K562 (cell line): ENCODE results near the gene TMEM178A. TPM values are rescaled to one million over a fixed set of nuclear protein-coding genes. Genes with fewer than 3 reads are reported as not detected.

Experiments used
- ATAC-seq: fragments of 200-7000 bp; cut with Tn5 transposase; 3 replicates; pipeline ENCODE4 v1.9.1; 2020; ENCODE audit warnings: moderate library complexity
- BruUV-seq: library from RNA; stranded (reverse); fragments of 400-500 nt; replicated peaks from 2 replicates; lab custom pipeline; 2021; lab: Mats Ljungman, UMichigan
- CTCF ChIA-PET: fragments of 300-600 bp; formaldehyde crosslinking; extraction: SDS; loops from one replicate; lab custom pipeline; 2021; ENCODE audit warnings: low intra/inter-chr PET ratio; lab: Yijun Ruan, JAX
- POLR2A ChIA-PET: fragments of 300-600, 350-650 bp; sonication (Branson Sonifier 250); formaldehyde crosslinking; extraction: SDS; loops from one replicate; lab custom pipeline; 2021; ENCODE audit warnings: antibody characterized with exemption, inconsistent platforms; lab: Yijun Ruan, JAX
- DNase-seq, 4 experiments: peaks; one replicate each; pipeline versions ENCODE4 v3.0.0 to v3.0.0-alpha.2; 2011 to 2018; ENCODE audit warnings: low spot score in 3 of 4, mixed read lengths in 3 of 4; ENCODE audit errors: extremely low read depth in 1 of 4
- FAIRE-seq: peaks from 2 replicates; lab custom pipeline; 2011; peaks lifted over from hg19 to GRCh38; lab: Jason Lieb, UNC
- H2AFZ ChIP-seq: 2 replicates; pipeline ENCODE4 v1.6.0; 2011; ENCODE audit warnings: low read depth, low read length, control low read depth, inconsistent platforms
- H3K27ac ChIP-seq: fragments of 200-600 bp; 3 replicates; pipeline ENCODE4 v1.8.0; 2011; ENCODE audit warnings: low read depth, mild to moderate bottlenecking, control low read depth, inconsistent platforms, low read length, moderate library complexity, mixed read lengths; ENCODE audit errors: extremely low read depth
- H3K27me3 ChIP-seq, 2 experiments: fragments of 300-600 bp in 1 of 2; 2 replicates in 1 of 2; 3 replicates in 1 of 2; pipeline versions ENCODE4 v1.6.0 to v1.8.0; 2011; ENCODE audit warnings: inconsistent platforms in 2 of 2, low read length in 2 of 2, mild to moderate bottlenecking in 1 of 2, mixed read lengths in 1 of 2, moderate library complexity in 1 of 2; ENCODE audit not compliant: control insufficient read depth in 2 of 2, insufficient read depth in 2 of 2
- H3K36me3 ChIP-seq: fragments of 300-600 bp; 3 replicates; pipeline ENCODE4 v1.8.0; 2011; ENCODE audit warnings: mild to moderate bottlenecking, low read length, inconsistent platforms; ENCODE audit not compliant: control insufficient read depth, insufficient read depth
- H3K4me1 ChIP-seq, 2 experiments: fragments of 200-600 bp in 1 of 2; replicated peaks in 1 of 2; 2 replicates in 1 of 2; 3 replicates in 1 of 2; pipeline versions ENCODE4 v1.5.1 to v1.8.0; 2011; ENCODE audit warnings: inconsistent platforms in 2 of 2, low read length in 2 of 2, mild to moderate bottlenecking in 1 of 2, mixed read lengths in 1 of 2, moderate library complexity in 1 of 2; ENCODE audit not compliant: control insufficient read depth in 2 of 2, insufficient read depth in 2 of 2
- H3K4me2 ChIP-seq: 2 replicates; pipeline ENCODE4 v1.6.1; 2011; ENCODE audit warnings: low read length, control low read depth, inconsistent platforms, mixed read lengths; ENCODE audit not compliant: insufficient read depth
- H3K4me3 ChIP-seq: fragments of 200-600 bp; sonication (generic), shearing (Covaris generic); 2 replicates; pipeline ENCODE4 v1.5.1; 2016; ENCODE audit warnings: control low read depth, inconsistent platforms
- H3K79me2 ChIP-seq: fragments of 200-600 bp; 3 replicates; pipeline ENCODE4 v1.8.0; 2011; ENCODE audit warnings: low read length, inconsistent platforms; ENCODE audit not compliant: control insufficient read depth, insufficient read depth
- H3K9ac ChIP-seq, 2 experiments: 2 replicates each; pipeline versions ENCODE4 v1.6.0 to v1.6.1; 2011; ENCODE audit warnings: low read depth in 2 of 2, low read length in 2 of 2, control low read depth in 1 of 2, inconsistent platforms in 1 of 2, mild to moderate bottlenecking in 1 of 2, mixed read lengths in 1 of 2; ENCODE audit not compliant: insufficient read depth in 1 of 2
- H3K9me1 ChIP-seq: one replicate; pipeline ENCODE4 v1.6.0; 2011; ENCODE audit warnings: inconsistent platforms, mild to moderate bottlenecking, low read length, moderate library complexity; ENCODE audit not compliant: control insufficient read depth, insufficient read depth
- H3K9me3 ChIP-seq: replicated peaks from 2 replicates; pipeline ENCODE4 v1.5.1; 2011; ENCODE audit warnings: low read depth, low read length, inconsistent platforms; ENCODE audit not compliant: control insufficient read depth, insufficient read depth
- H4K20me1 ChIP-seq: replicated peaks from 2 replicates; pipeline ENCODE4 v1.6.1; 2011; ENCODE audit warnings: low read length, inconsistent platforms, mixed read lengths; ENCODE audit not compliant: control insufficient read depth, insufficient read depth
- COPS2 ChIP-seq: fragments of 450-650 bp; conservative IDR thresholded peaks from 2 replicates; pipeline ENCODE4 v1.6.1; 2016; ENCODE audit warnings: mild to moderate bottlenecking, moderate library complexity
- KLF10 ChIP-seq: fragments of 250-450 bp; sonication (Bioruptor Pico); IDR thresholded peaks from 2 replicates; pipeline ENCODE4 v1.6.1; 2021; ENCODE audit warnings: matching md5 sums
- LARP7 ChIP-seq: fragments of 450-650 bp; IDR thresholded peaks from 2 replicates; pipeline ENCODE4 v1.6.1; 2016
- MYNN ChIP-seq, 2 experiments: sonication (generic); formaldehyde crosslinking in 1 of 2; IDR thresholded peaks; 2 replicates each; pipeline versions ENCODE4 v1.5.0 to v1.6.1; 2016 to 2020; ENCODE audit warnings: antibody characterized with exemption in 1 of 2, missing genetic modification reagents in 1 of 2
- NR2F6 ChIP-seq: fragments of 450-650 bp; formaldehyde crosslinking; IDR thresholded peaks from 2 replicates; pipeline ENCODE4 v1.4.0; 2020; ENCODE audit warnings: mild to moderate bottlenecking
- SAP30 ChIP-seq: fragments of 200-600 bp; sonication (generic); IDR thresholded peaks from 2 replicates; pipeline ENCODE4 v1.6.1; 2012; ENCODE audit warnings: borderline replicate concordance, low read depth, mild to moderate bottlenecking, moderate library complexity, low read length, control low read depth, inconsistent platforms; ENCODE audit not compliant: insufficient read depth, poor library complexity, severe bottlenecking
- SREBF2 ChIP-seq: sonication (generic); formaldehyde crosslinking; IDR thresholded peaks from 2 replicates; pipeline ENCODE4 v1.4.0; 2020; ENCODE audit warnings: mild to moderate bottlenecking, missing genetic modification reagents
- TAL1 ChIP-seq: fragments of 450-650 bp; IDR thresholded peaks from 2 replicates; pipeline ENCODE4 v1.6.1; 2016; ENCODE audit warnings: mild to moderate bottlenecking
- TSC22D4 ChIP-seq: fragments of 450-650 bp; IDR thresholded peaks from 2 replicates; pipeline ENCODE4 v1.6.1; 2016; ENCODE audit warnings: missing genetic modification characterization, missing biosample characterization, control low read depth
- ZNF778 ChIP-seq: fragments of 450-650 bp; formaldehyde crosslinking; IDR thresholded peaks from 2 replicates; pipeline ENCODE4 v1.4.0; 2020; ENCODE audit warnings: mild to moderate bottlenecking, moderate library complexity
- in situ Hi-C: fragments of 300-500 bp; cut with MboI; formaldehyde crosslinking; loops from 4 replicates; pipeline ENCODE4 v1.15.0; 2018; ENCODE audit warnings: inconsistent platforms, mixed read lengths
- intact Hi-C: fragments of 100-400 bp; cut with micrococcal nuclease; formaldehyde crosslinking; loops from 2 replicates; pipeline ENCODE4 v1.14.2; 2022
- polyA plus RNA-seq, 8 experiments: library from polyadenylated mRNA; depleted of rRNA in 4 of 8; stranded (reverse) in 5 of 8; unstranded in 3 of 8; fragments of >200 nt; fragmentation: Nextera tagmentation in 2 of 8; fragmentation: Illumina TruSeq in 1 of 8; extraction: Ambion mirVana in 2 of 8; extraction: Trizol in 1 of 8; gene quantifications; 2 replicates each; pipeline versions ENCODE4 v1.2.1 to v1.2.3, GENCODE V29; 2011 to 2014; ENCODE audit warnings: inconsistent platforms in 1 of 8, missing spikeins in 1 of 8
- total RNA-seq, 7 experiments: library from RNA; depleted of rRNA in 6 of 7; stranded (reverse); fragments of >200 nt in 6 of 7; fragmentation: Illumina TruSeq in 2 of 7; extraction: Trizol in 2 of 7; gene quantifications; 2 replicates each; pipeline versions ENCODE4 v1.2.1 to v1.2.3, GENCODE V29; 2011 to 2021; ENCODE audit warnings: low replicate concordance in 1 of 7
- TF ChIP-seq, protein P1 (sequence below): sonication (generic); formaldehyde crosslinking; IDR thresholded peaks from 2 replicates; pipeline ENCODE4 v1.9.0; 2022; ENCODE audit warnings: mild to moderate bottlenecking, missing genetic modification reagents
- TF ChIP-seq, protein P2 (sequence below): IDR thresholded peaks from 2 replicates; pipeline ENCODE4 v1.6.1; 2011; ENCODE audit warnings: borderline replicate concordance, low read depth, mild to moderate bottlenecking, moderate library complexity, low read length; ENCODE audit not compliant: insufficient read depth, poor library complexity, severe bottlenecking
- TF ChIP-seq, protein P3 (sequence below), 2 experiments: fragments of 450-650 bp; IDR thresholded peaks; 2 replicates each; pipeline ENCODE4 v1.6.1; 2016
- TF ChIP-seq, protein P4 (sequence below), 2 experiments: IDR thresholded peaks; 2 replicates each; pipeline ENCODE4 v1.6.1; 2011; ENCODE audit warnings: borderline replicate concordance in 1 of 2, control low read depth in 1 of 2, low read depth in 1 of 2, low read length in 1 of 2, mild to moderate bottlenecking in 1 of 2, mixed read lengths in 1 of 2, moderate library complexity in 1 of 2; ENCODE audit not compliant: insufficient read depth in 1 of 2, insufficient read length in 1 of 2, poor library complexity in 1 of 2, severe bottlenecking in 1 of 2; ENCODE audit errors: extremely low read depth in 1 of 2
- TF ChIP-seq, protein P5 (sequence below): fragments of 450-650 bp; IDR thresholded peaks from 2 replicates; pipeline ENCODE4 v1.6.1; 2016; ENCODE audit warnings: mild to moderate bottlenecking

TMEM178A gene
- total and polyA plus RNA-seq, 9 of the 15 experiments (the other 6 are each of a cell fraction or from before 2014, with no cell fraction given): 0.04 to 0.17 TPM; not detected in 7

DNA sequence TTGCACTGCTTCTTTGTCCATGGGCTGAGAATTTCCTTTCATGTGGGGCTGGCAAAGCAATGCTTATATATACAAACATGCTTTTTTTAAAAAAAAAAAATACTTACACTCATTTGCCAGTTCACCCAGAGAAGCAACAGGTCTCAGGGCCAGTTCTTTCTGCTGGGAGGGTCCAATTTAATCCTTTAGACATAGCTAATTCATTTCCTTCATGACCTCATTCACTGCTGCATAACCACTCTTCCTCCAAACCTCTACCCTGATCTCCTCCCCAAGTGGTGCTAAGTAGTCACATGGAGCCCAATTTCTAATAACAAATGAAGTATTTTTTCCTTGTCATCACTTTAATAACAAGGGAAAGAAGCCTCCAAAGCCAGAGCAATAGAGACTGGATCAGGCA, 17.1 kb upstream of the TMEM178A start:
- no peak for ATAC-seq
- H4K20me1 ChIP-seq: no peaks in the 10 kb centered on the region
- H3K9me3 ChIP-seq: no peaks in the 10 kb centered on the region
- H3K27me3 ChIP-seq: peaks cover 0 to 2% of the 10 kb centered on the region in 2 experiments; a peak in 3 of 5 replicates
- DNase-seq: no peak
- H3K4me1 ChIP-seq: no peaks in the 10 kb centered on the region
- no TSS peak for BruUV-seq
- POLR2A ChIA-PET: no interaction called here
- no peak overlapping the region for H3K4me2 ChIP-seq
- no peak overlapping the region for H3K4me3 ChIP-seq
- in situ Hi-C loops (no loop called here), intact Hi-C loops (no loop called here)
- no peak overlapping the region for H3K27ac ChIP-seq
- no peak for FAIRE-seq
- CTCF ChIA-PET: no interaction called here
- H3K9me1 ChIP-seq: no peaks in the 10 kb centered on the region
- H3K79me2 ChIP-seq: no peaks in the 10 kb centered on the region
- no peak overlapping the region for H3K9ac ChIP-seq
- H2AFZ ChIP-seq: no peak overlapping the region
- no peaks in the 10 kb centered on the region for H3K36me3 ChIP-seq
- TF ChIP-seq, protein P1, sequence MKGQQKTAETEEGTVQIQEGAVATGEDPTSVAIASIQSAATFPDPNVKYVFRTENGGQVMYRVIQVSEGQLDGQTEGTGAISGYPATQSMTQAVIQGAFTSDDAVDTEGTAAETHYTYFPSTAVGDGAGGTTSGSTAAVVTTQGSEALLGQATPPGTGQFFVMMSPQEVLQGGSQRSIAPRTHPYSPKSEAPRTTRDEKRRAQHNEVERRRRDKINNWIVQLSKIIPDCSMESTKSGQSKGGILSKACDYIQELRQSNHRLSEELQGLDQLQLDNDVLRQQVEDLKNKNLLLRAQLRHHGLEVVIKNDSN (CRISPR knock-in tag): no peak
- TF ChIP-seq COPS2: no peak
- no peak for TF ChIP-seq SREBF2 (CRISPR knock-in tag)
- no peak for TF ChIP-seq TSC22D4 (tag)
- TF ChIP-seq NR2F6 (CRISPR knock-in tag): no peak
- TF ChIP-seq LARP7: no peak
- no peak for TF ChIP-seq MYNN (IDR thresholded peaks at IDR 0.05)
- no peak for TF ChIP-seq MYNN (CRISPR knock-in tag; IDR thresholded peaks at IDR 0.05)
- TF ChIP-seq KLF10 (CRISPR knock-in tag): no peak
- TF ChIP-seq, protein P2, sequence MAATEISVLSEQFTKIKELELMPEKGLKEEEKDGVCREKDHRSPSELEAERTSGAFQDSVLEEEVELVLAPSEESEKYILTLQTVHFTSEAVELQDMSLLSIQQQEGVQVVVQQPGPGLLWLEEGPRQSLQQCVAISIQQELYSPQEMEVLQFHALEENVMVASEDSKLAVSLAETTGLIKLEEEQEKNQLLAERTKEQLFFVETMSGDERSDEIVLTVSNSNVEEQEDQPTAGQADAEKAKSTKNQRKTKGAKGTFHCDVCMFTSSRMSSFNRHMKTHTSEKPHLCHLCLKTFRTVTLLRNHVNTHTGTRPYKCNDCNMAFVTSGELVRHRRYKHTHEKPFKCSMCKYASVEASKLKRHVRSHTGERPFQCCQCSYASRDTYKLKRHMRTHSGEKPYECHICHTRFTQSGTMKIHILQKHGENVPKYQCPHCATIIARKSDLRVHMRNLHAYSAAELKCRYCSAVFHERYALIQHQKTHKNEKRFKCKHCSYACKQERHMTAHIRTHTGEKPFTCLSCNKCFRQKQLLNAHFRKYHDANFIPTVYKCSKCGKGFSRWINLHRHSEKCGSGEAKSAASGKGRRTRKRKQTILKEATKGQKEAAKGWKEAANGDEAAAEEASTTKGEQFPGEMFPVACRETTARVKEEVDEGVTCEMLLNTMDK: no peak
- TF ChIP-seq ZNF778: no peak
- TF ChIP-seq, protein P3, sequence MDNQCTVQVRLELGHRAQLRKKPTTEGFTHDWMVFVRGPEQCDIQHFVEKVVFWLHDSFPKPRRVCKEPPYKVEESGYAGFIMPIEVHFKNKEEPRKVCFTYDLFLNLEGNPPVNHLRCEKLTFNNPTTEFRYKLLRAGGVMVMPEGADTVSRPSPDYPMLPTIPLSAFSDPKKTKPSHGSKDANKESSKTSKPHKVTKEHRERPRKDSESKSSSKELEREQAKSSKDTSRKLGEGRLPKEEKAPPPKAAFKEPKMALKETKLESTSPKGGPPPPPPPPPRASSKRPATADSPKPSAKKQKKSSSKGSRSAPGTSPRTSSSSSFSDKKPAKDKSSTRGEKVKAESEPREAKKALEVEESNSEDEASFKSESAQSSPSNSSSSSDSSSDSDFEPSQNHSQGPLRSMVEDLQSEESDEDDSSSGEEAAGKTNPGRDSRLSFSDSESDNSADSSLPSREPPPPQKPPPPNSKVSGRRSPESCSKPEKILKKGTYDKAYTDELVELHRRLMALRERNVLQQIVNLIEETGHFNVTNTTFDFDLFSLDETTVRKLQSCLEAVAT (IDR thresholded peaks at IDR 0.05): no peak
- TF ChIP-seq SAP30: no peak
- TF ChIP-seq, protein P4, sequence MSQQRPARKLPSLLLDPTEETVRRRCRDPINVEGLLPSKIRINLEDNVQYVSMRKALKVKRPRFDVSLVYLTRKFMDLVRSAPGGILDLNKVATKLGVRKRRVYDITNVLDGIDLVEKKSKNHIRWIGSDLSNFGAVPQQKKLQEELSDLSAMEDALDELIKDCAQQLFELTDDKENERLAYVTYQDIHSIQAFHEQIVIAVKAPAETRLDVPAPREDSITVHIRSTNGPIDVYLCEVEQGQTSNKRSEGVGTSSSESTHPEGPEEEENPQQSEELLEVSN (IDR thresholded peaks at IDR 0.05; ENCODE audit: borderline replicate concordance in 1 of 2, extremely low read depth in 1 of 2, insufficient read depth in 1 of 2, insufficient read length in 1 of 2, low read depth in 1 of 2, low read length in 1 of 2, poor library complexity in 1 of 2, severe bottlenecking in 1 of 2): no peak
- TF ChIP-seq TAL1: no peak
- TF ChIP-seq, protein P5, sequence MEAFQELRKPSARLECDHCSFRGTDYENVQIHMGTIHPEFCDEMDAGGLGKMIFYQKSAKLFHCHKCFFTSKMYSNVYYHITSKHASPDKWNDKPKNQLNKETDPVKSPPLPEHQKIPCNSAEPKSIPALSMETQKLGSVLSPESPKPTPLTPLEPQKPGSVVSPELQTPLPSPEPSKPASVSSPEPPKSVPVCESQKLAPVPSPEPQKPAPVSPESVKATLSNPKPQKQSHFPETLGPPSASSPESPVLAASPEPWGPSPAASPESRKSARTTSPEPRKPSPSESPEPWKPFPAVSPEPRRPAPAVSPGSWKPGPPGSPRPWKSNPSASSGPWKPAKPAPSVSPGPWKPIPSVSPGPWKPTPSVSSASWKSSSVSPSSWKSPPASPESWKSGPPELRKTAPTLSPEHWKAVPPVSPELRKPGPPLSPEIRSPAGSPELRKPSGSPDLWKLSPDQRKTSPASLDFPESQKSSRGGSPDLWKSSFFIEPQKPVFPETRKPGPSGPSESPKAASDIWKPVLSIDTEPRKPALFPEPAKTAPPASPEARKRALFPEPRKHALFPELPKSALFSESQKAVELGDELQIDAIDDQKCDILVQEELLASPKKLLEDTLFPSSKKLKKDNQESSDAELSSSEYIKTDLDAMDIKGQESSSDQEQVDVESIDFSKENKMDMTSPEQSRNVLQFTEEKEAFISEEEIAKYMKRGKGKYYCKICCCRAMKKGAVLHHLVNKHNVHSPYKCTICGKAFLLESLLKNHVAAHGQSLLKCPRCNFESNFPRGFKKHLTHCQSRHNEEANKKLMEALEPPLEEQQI: no peak
